ENCODE data around the gene FGD2.

FGD2 gene

GRCh38 chr6:36997811-36998722, 7.4 kb upstream of the FGD2 start:
- DNase-seq, result no peak

- no peak for DNase-seq
Measured at GRCh38 chr6:36998723-36999038, 6.8 kb upstream of the FGD2 start.

GRCh38 chr6:36999061-36999750, 6.2 kb upstream of the FGD2 start:
- DNase-seq, result no peak

GRCh38 chr6:36999751-37000125, 5.7 kb upstream of the FGD2 start:
- no peak for DNase-seq

GRCh38 chr6:37004044-37004980, 1.1 kb upstream of the FGD2 start:
- no peak for DNase-seq

- DNase-seq, result no peak
Measured at GRCh38 chr6:37005827-37006567, 542 bp downstream of the FGD2 start.

- DNase-seq, result no peak
Measured at GRCh38 chr6:37006793-37007339, 1.4 kb downstream of the FGD2 start.

GRCh38 chr6:37007340-37008043, 2.0 kb downstream of the FGD2 start:
- no peak for DNase-seq

- DNase-seq, result no peak
Measured at GRCh38 chr6:37008484-37009465, 3.3 kb downstream of the FGD2 start.

- no peak for DNase-seq
Measured at GRCh38 chr6:37010402-37010892, 5.0 kb downstream of the FGD2 start.

GRCh38 chr6:37011656-37012378, 6.4 kb downstream of the FGD2 start:
- DNase-seq, result no peak

GRCh38 chr6:37013516-37014491, 8.3 kb downstream of the FGD2 start:
- DNase-seq, result no peak

GRCh38 chr6:37014667-37015066, 9.2 kb downstream of the FGD2 start:
- DNase-seq, result no peak

- DNase-seq, result no peak
Measured at GRCh38 chr6:37015532-37015931, 10.1 kb downstream of the FGD2 start.

- no peak for DNase-seq
Measured at GRCh38 chr6:37016995-37017394, 11.5 kb downstream of the FGD2 start.

- DNase-seq, result no peak
Measured at GRCh38 chr6:37017606-37018197, 12.2 kb downstream of the FGD2 start.

GRCh38 chr6:37018198-37019064, 13.0 kb downstream of the FGD2 start:
- peak; percentile 55 to 92 for DNase-seq
